ENCODE results near the gene TLR6. TPM values are rescaled to one million over a fixed set of nuclear protein-coding genes. Genes with fewer than 3 reads are reported as not detected.
"Not testable (repeated sequence)": the region's sequence is repeated elsewhere in the genome, so short reads cannot be mapped to it uniquely, and the experiment has no call there.

TLR6 gene
- total RNA-seq, 1 experiment from 2014 or later, result not detected

- DNase-seq, result no peak
- Mint-ChIP-seq H3K9me3 (ENCODE audit: unreplicated experiment) (no peaks in the 10 kb centered on the region), H3K4me3 (ENCODE audit: unreplicated experiment) (no peak overlapping the region), H3K4me1 (ENCODE audit: low read depth, unreplicated experiment) (no peaks in the 10 kb centered on the region), H3K27me3 (ENCODE audit: insufficient read depth, unreplicated experiment) (peaks cover 2% of the 10 kb centered on the region), H3K36me3 (ENCODE audit: insufficient read depth, unreplicated experiment) (no peaks in the 10 kb centered on the region), H3K27ac (ENCODE audit: unreplicated experiment) (no peak overlapping the region)
- H3K36me3 ChIP-seq (ENCODE audit: control insufficient read depth, insufficient read depth, low read length), result no peaks in the 10 kb centered on the region
- no peak for TF ChIP-seq CTCF (IDR thresholded peaks at IDR 0.05; ENCODE audit: insufficient read depth in 1 of 2, low read depth in 1 of 2, low read length in 1 of 2, severe bottlenecking in 1 of 2, unreplicated experiment in 1 of 2)
- H3K4me3 ChIP-seq (ENCODE audit: low read depth, low read length), result no peak overlapping the region
- ChIA-PET CTCF (interaction anchor here (2.2 kb wide), 1 partner anchor 21 kb away, joined by 42 read pairs; no protein-coding TSS in a partner anchor), POLR2A (no interaction called here)
- peaks cover 7% of the 10 kb centered on the region for H3K4me1 ChIP-seq
- H3K9me3 ChIP-seq, result no peaks in the 10 kb centered on the region
- BruUV-seq (replicated peaks), result no TSS peak
- intact Hi-C loops (cut with micrococcal nuclease; ENCODE audit: unreplicated experiment), result no loop called here
- no peaks in the 10 kb centered on the region for H3K27me3 ChIP-seq (replicated peaks; ENCODE audit: control insufficient read depth, insufficient read depth, low read length)
Measured at GRCh38 chr4:38780833-38781484, 75.7 kb downstream of the TLR6 start.

GRCh38 chr4:38779790-38780189 is 76.8 kb downstream of the TLR6 start:
- ChIA-PET POLR2A (no interaction called here), CTCF (no interaction called here)
- DNase-seq, result no peak
- no peak overlapping the region for H3K4me3 Mint-ChIP-seq (ENCODE audit: unreplicated experiment)
- H3K27me3 Mint-ChIP-seq (ENCODE audit: insufficient read depth, unreplicated experiment), result peaks cover 2% of the 10 kb centered on the region
- no peaks in the 10 kb centered on the region for H3K36me3 Mint-ChIP-seq (ENCODE audit: insufficient read depth, unreplicated experiment)
- H3K9me3 Mint-ChIP-seq (ENCODE audit: unreplicated experiment), result no peaks in the 10 kb centered on the region
- TF ChIP-seq CTCF (IDR thresholded peaks at IDR 0.05; ENCODE audit: insufficient read depth in 1 of 2, low read depth in 1 of 2, low read length in 1 of 2, severe bottlenecking in 1 of 2, unreplicated experiment in 1 of 2), result no peak
- H3K4me1 Mint-ChIP-seq (ENCODE audit: low read depth, unreplicated experiment), result no peaks in the 10 kb centered on the region
- Histone ChIP-seq H3K36me3 (ENCODE audit: control insufficient read depth, insufficient read depth, low read length) (no peaks in the 10 kb centered on the region), H3K4me3 (ENCODE audit: low read depth, low read length) (no peak overlapping the region), H3K9me3 (no peaks in the 10 kb centered on the region), H3K27me3 (replicated peaks; ENCODE audit: control insufficient read depth, insufficient read depth, low read length) (no peaks in the 10 kb centered on the region), H3K4me1 (peaks cover 7% of the 10 kb centered on the region)
- intact Hi-C loops (cut with micrococcal nuclease; ENCODE audit: unreplicated experiment), result no loop called here
- BruUV-seq (replicated peaks), result no TSS peak
- no peak overlapping the region for H3K27ac Mint-ChIP-seq (ENCODE audit: unreplicated experiment)

- CTCF ChIA-PET; H3K4me3 Mint-ChIP-seq (ENCODE audit: unreplicated experiment); DNase-seq; POLR2A ChIA-PET; H3K36me3 ChIP-seq (ENCODE audit: control insufficient read depth, insufficient read depth, low read length); BruUV-seq (replicated peaks); H3K9me3 ChIP-seq; H3K4me1 ChIP-seq; H3K27me3 Mint-ChIP-seq (ENCODE audit: insufficient read depth, unreplicated experiment); H3K9me3 Mint-ChIP-seq (ENCODE audit: unreplicated experiment); H3K27me3 ChIP-seq (replicated peaks; ENCODE audit: control insufficient read depth, insufficient read depth, low read length); H3K4me1 Mint-ChIP-seq (ENCODE audit: low read depth, unreplicated experiment); H3K36me3 Mint-ChIP-seq (ENCODE audit: insufficient read depth, unreplicated experiment); H3K4me3 ChIP-seq (ENCODE audit: low read depth, low read length); H3K27ac Mint-ChIP-seq (ENCODE audit: unreplicated experiment); intact Hi-C loops (cut with micrococcal nuclease; ENCODE audit: unreplicated experiment): not testable (repeated sequence)
Measured at GRCh38 chr4:38777925-38778324, 78.7 kb downstream of the TLR6 start.

Data from Caco-2 (cell line).